ENCODE results near the gene C2.

GRCh38 chr6:31878726-31879125 is 48.8 kb upstream of the C2 start, which contains the start of gene SLC44A4:
- TF ChIP-seq CTCF (IDR thresholded peaks at IDR 0.05; ENCODE audit: borderline replicate concordance, extremely low read depth, low read length, poor library complexity, severe bottlenecking) (no peak), EZH2 (IDR thresholded peaks at IDR 0.05; ENCODE audit: borderline replicate concordance, low read depth, low read length, severe bottlenecking) (no peak)
